HEK293T (cell line): Measurements from ENCODE around the gene DCAF11.

ENCODE experiments used
- BHLHE40 ChIP-seq: fragments of 450-650 bp; IDR thresholded peaks from 2 replicates; pipeline ENCODE4 v1.6.1; 2016; ENCODE audit warnings: mild to moderate bottlenecking, moderate library complexity, borderline replicate concordance
- CTBP1 ChIP-seq: fragments of 450-650 bp; IDR thresholded peaks from 2 replicates; pipeline ENCODE4 v1.6.1; 2016; ENCODE audit warnings: borderline replicate concordance
- ELF4 ChIP-seq: fragments of 450-650 bp; IDR thresholded peaks from 2 replicates; pipeline ENCODE4 v1.6.1; 2017; ENCODE audit warnings: antibody characterized with exemption
- FOXA1 ChIP-seq: fragments of 450-650 bp; IDR thresholded peaks from 2 replicates; pipeline ENCODE4 v1.6.1; 2016; ENCODE audit warnings: mild to moderate bottlenecking
- FOXK2 ChIP-seq: fragments of 450-650 bp; IDR thresholded peaks from 2 replicates; pipeline ENCODE4 v1.6.1; 2016; ENCODE audit warnings: mild to moderate bottlenecking
- FOXM1 ChIP-seq: fragments of 450-650 bp; IDR thresholded peaks from 2 replicates; pipeline ENCODE4 v1.6.1; 2017; ENCODE audit warnings: mild to moderate bottlenecking, borderline replicate concordance
- HDGF ChIP-seq: fragments of 450-650 bp; IDR thresholded peaks from 2 replicates; pipeline ENCODE4 v1.6.1; 2017; ENCODE audit warnings: antibody characterized with exemption, borderline replicate concordance
- L3MBTL2 ChIP-seq: fragments of 450-650 bp; conservative IDR thresholded peaks from 2 replicates; pipeline ENCODE4 v1.6.1; 2016; ENCODE audit warnings: mild to moderate bottlenecking
- NFRKB ChIP-seq: fragments of 450-650 bp; IDR thresholded peaks from 2 replicates; pipeline ENCODE4 v1.6.1; 2016; ENCODE audit warnings: mild to moderate bottlenecking, moderate library complexity
- SP1 ChIP-seq: fragments of 450-650 bp; IDR thresholded peaks from 2 replicates; pipeline ENCODE4 v1.6.1; 2017
- TARDBP ChIP-seq: fragments of 450-650 bp; IDR thresholded peaks from 2 replicates; pipeline ENCODE4 v1.6.1; 2016
- ZNF384 ChIP-seq: fragments of 450-650 bp; IDR thresholded peaks from 2 replicates; pipeline ENCODE4 v1.6.1; 2016

- TF ChIP-seq CTBP1 (no peak), FOXM1 (no peak), ELF4 (no peak), TARDBP (no peak), FOXK2 (no peak), SP1 (no peak), L3MBTL2 (no peak), HDGF (no peak), ZNF384 (no peak), NFRKB (no peak), BHLHE40 (no peak), FOXA1 (no peak)
These were observed 32.6 kb downstream of the DCAF11 start, which contains the start of gene RNF31 for GRCh38 chr14:24146978-24147760.
